SK-N-SH (cell line): Measurements from ENCODE around the gene FOXP2. TPM values are rescaled to one million over a fixed set of nuclear protein-coding genes. Genes with fewer than 3 reads are reported as not detected.

ENCODE experiments used
- CTCF ChIA-PET: fragments of 300-600, 350-600 bp; formaldehyde crosslinking; extraction: SDS; loops from one replicate; lab custom pipeline; 2021; lab: Yijun Ruan, JAX
- POLR2A ChIA-PET: fragments of 350-600 bp; sonication (Branson Sonifier 250); formaldehyde crosslinking; extraction: SDS; loops from one replicate; lab custom pipeline; 2020; ENCODE audit warnings: antibody characterized with exemption, inconsistent platforms; lab: Yijun Ruan, JAX
- DNase-seq: peaks from one replicate; pipeline ENCODE4 v3.0.0; 2012
- H2AFZ ChIP-seq: fragments of 200-600 bp; sonication (generic); 2 replicates; pipeline ENCODE4 v1.8.1; 2016; ENCODE audit warnings: antibody characterized with exemption, mild to moderate bottlenecking, low read depth
- H3F3A ChIP-seq: fragments of 200-600 bp; sonication (generic); replicated peaks from 2 replicates; pipeline ENCODE3; 2016; ENCODE audit warnings: antibody characterized with exemption, mild to moderate bottlenecking; ENCODE audit not compliant: insufficient read depth
- H3K27ac ChIP-seq, 2 experiments: fragments of 200-500 bp in 1 of 2; fragments of 200-600 bp in 1 of 2; sonication (Bioruptor generic) in 1 of 2; sonication (generic), shearing (Covaris generic) in 1 of 2; 2 replicates each; pipeline versions ENCODE4 v1.5.1 to v1.6.1; 2014 to 2016; ENCODE audit warnings: low read depth in 2 of 2, inconsistent platforms in 1 of 2, low read length in 1 of 2, mild to moderate bottlenecking in 1 of 2, mixed read lengths in 1 of 2
- H3K27me3 ChIP-seq: fragments of 200-600 bp; sonication (generic), shearing (Covaris generic); 2 replicates; pipeline ENCODE4 v1.6.1; 2016; ENCODE audit warnings: mixed run types; ENCODE audit not compliant: insufficient read depth
- H3K36me3 ChIP-seq, 2 experiments: fragments of 200-500 bp in 1 of 2; fragments of 200-600 bp in 1 of 2; sonication (Bioruptor generic) in 1 of 2; sonication (generic) in 1 of 2; replicated peaks in 1 of 2; 2 replicates each; pipeline versions ENCODE3 to v1.5.1; 2014 to 2016; ENCODE audit warnings: low read length in 1 of 2, mild to moderate bottlenecking in 1 of 2; ENCODE audit not compliant: insufficient read depth in 2 of 2, control insufficient read depth in 1 of 2
- H3K4me1 ChIP-seq, 2 experiments: fragments of 200-500 bp in 1 of 2; fragments of 200-600 bp in 1 of 2; sonication (Bioruptor generic) in 1 of 2; sonication (generic), shearing (Covaris generic) in 1 of 2; 2 replicates each; pipeline versions ENCODE4 v1.5.1 to v1.6.1; 2014 to 2016; ENCODE audit warnings: low read depth in 1 of 2, low read length in 1 of 2, mixed run types in 1 of 2; ENCODE audit not compliant: insufficient read depth in 2 of 2, control insufficient read depth in 1 of 2
- H3K4me2 ChIP-seq: fragments of 200-600 bp; sonication (generic), shearing (Covaris generic); 2 replicates; pipeline ENCODE4 v1.6.1; 2017; ENCODE audit warnings: mixed run types
- H3K4me3 ChIP-seq, 2 experiments: fragments of 200-500 bp in 1 of 2; fragments of 200-600 bp in 1 of 2; sonication (Bioruptor generic) in 1 of 2; sonication (generic), shearing (Covaris generic) in 1 of 2; 2 replicates each; pipeline versions ENCODE4 v1.5.1 to v1.8.1; 2014 to 2016; ENCODE audit warnings: low read depth in 2 of 2, inconsistent platforms in 1 of 2, low read length in 1 of 2, mild to moderate bottlenecking in 1 of 2, mixed read lengths in 1 of 2, moderate library complexity in 1 of 2
- H3K79me2 ChIP-seq: fragments of 200-600 bp; sonication (generic); 2 replicates; pipeline ENCODE4 v1.8.1; 2017; ENCODE audit warnings: mild to moderate bottlenecking; ENCODE audit not compliant: insufficient read depth
- H3K9ac ChIP-seq: fragments of 200-600 bp; sonication (generic); 2 replicates; pipeline ENCODE4 v1.6.1; 2017; ENCODE audit warnings: mixed run types
- H3K9me2 ChIP-seq: fragments of 200-600 bp; sonication (generic); 2 replicates; pipeline ENCODE4 v1.6.1; 2017; ENCODE audit warnings: mixed run types
- H3K9me3 ChIP-seq: fragments of 200-600 bp; sonication (generic); 2 replicates; pipeline ENCODE4 v1.6.1; 2017; ENCODE audit warnings: mixed run types, mild to moderate bottlenecking, moderate library complexity
- H4K20me1 ChIP-seq: fragments of 200-600 bp; sonication (generic); 2 replicates; pipeline ENCODE4 v1.6.1; 2017; ENCODE audit warnings: mild to moderate bottlenecking, mixed run types; ENCODE audit not compliant: insufficient read depth
- CHD2 ChIP-seq: fragments of 150-350 bp; IDR thresholded peaks from 2 replicates; pipeline ENCODE4 v1.6.1; 2018; ENCODE audit warnings: low read length; ENCODE audit not compliant: partially characterized antibody
- EP300 ChIP-seq, 2 experiments: IDR thresholded peaks; 2 replicates each; pipeline versions ENCODE4 v1.4.0 to v1.6.1; 2012; ENCODE audit warnings: borderline replicate concordance in 1 of 2, low read depth in 1 of 2, low read length in 1 of 2
- FOXM1 ChIP-seq: IDR thresholded peaks from 2 replicates; pipeline ENCODE4 v1.4.0; 2012; ENCODE audit warnings: low read depth, mild to moderate bottlenecking
- GABPA ChIP-seq: IDR thresholded peaks from 2 replicates; pipeline ENCODE4 v1.4.0; 2012; ENCODE audit warnings: low read depth, mild to moderate bottlenecking
- GATA2 ChIP-seq: sonication (generic); formaldehyde crosslinking; IDR thresholded peaks from 2 replicates; pipeline ENCODE4 v1.5.0; 2020; ENCODE audit warnings: mild to moderate bottlenecking, missing genetic modification reagents
- JUND ChIP-seq: IDR thresholded peaks from 2 replicates; pipeline ENCODE4 v1.4.0; 2012
- MEF2A ChIP-seq: IDR thresholded peaks from 2 replicates; pipeline ENCODE4 v1.4.0; 2012; ENCODE audit warnings: low read depth, borderline replicate concordance
- MXI1 ChIP-seq: IDR thresholded peaks from 2 replicates; pipeline ENCODE4 v1.6.1; 2012; ENCODE audit warnings: mild to moderate bottlenecking, low read depth, low read length, improper control_type of control experiment
- NFIC ChIP-seq: IDR thresholded peaks from 2 replicates; pipeline ENCODE4 v1.4.0; 2012; ENCODE audit warnings: borderline replicate concordance
- NRF1 ChIP-seq: IDR thresholded peaks from 2 replicates; pipeline ENCODE4 v1.6.1; 2012; ENCODE audit warnings: low read depth, mild to moderate bottlenecking, low read length
- RCOR1 ChIP-seq: fragments of 150-350 bp; IDR thresholded peaks from 2 replicates; pipeline ENCODE4 v1.6.1; 2017; ENCODE audit warnings: antibody characterized with exemption, low read length
- RFX5 ChIP-seq: IDR thresholded peaks from 2 replicates; pipeline ENCODE4 v1.6.1; 2012; ENCODE audit warnings: mild to moderate bottlenecking, improper control_type of control experiment, low read length
- SIN3A ChIP-seq: IDR thresholded peaks from 2 replicates; pipeline ENCODE4 v1.6.1; 2012; ENCODE audit warnings: low read depth, mild to moderate bottlenecking, low read length, moderate library complexity, borderline replicate concordance
- SMC3 ChIP-seq: IDR thresholded peaks from 2 replicates; pipeline ENCODE4 v1.6.1; 2012; ENCODE audit warnings: low read depth, low read length, improper control_type of control experiment
- TAF1 ChIP-seq: IDR thresholded peaks from 2 replicates; pipeline ENCODE4 v1.6.1; 2012; ENCODE audit warnings: low read depth, mild to moderate bottlenecking, low read length, moderate library complexity, borderline replicate concordance
- TCF12 ChIP-seq: IDR thresholded peaks from 2 replicates; pipeline ENCODE4 v1.4.0; 2012
- TEAD4 ChIP-seq: IDR thresholded peaks from 2 replicates; pipeline ENCODE4 v1.4.0; 2012; ENCODE audit warnings: mild to moderate bottlenecking, borderline replicate concordance; ENCODE audit not compliant: insufficient read depth
- ZBTB33 ChIP-seq: IDR thresholded peaks from 2 replicates; pipeline ENCODE4 v1.4.0; 2012; ENCODE audit warnings: low read depth, borderline replicate concordance
- WGBS: methylation state at CpG from one replicate; pipeline ENCODE4 v1.1.6; 2017; ENCODE audit warnings: low lambda C conversion rate; 5-methylcytosine and 5-hydroxymethylcytosine counted together
- polyA plus RNA-seq, 3 experiments: library from polyadenylated mRNA; depleted of rRNA; stranded (reverse); fragments of >200 nt; gene quantifications; 2 replicates each; pipeline ENCODE4 v1.2.3, GENCODE V29; 2012
- TF ChIP-seq, protein P1 (sequence below): fragments of 150-350 bp; IDR thresholded peaks from 2 replicates; pipeline ENCODE4 v1.6.1; 2017; ENCODE audit warnings: antibody characterized with exemption, low read length, low read depth, borderline replicate concordance
- TF ChIP-seq, protein P2 (sequence below): IDR thresholded peaks from 2 replicates; pipeline ENCODE4; 2012
- TF ChIP-seq, protein P3 (sequence below): fragments of 150-350 bp; IDR thresholded peaks from 2 replicates; pipeline ENCODE4 v1.6.1; 2016; ENCODE audit warnings: mild to moderate bottlenecking, low read depth, low read length

FOXP2 gene
- polyA plus RNA-seq, 1 of the 3 experiments (the other 2 are of a cell fraction) = not detected

DNA sequence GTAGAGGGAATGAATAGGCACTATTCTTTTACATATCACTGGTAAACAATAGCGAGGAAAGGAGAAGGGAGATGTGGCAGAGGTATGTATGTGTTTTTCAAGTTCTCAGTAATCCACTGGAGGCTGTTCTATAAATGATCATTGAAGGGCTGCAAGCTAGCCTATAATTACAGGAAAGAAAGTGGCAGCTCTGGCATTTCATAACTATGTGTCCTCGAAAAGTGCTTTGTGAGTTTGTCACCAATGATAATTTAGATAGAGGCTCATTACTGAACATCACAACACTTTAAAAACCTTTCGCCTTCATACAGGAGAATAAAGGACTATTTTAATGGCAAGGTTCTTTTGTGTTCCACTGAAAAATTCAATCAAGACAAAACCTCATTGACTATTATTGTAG, 235.1 kb downstream of the FOXP2 start:
- Histone ChIP-seq H2AFZ (no peak overlapping the region), H3K27me3 (no peaks in the 10 kb centered on the region), H3F3A (no peaks in the 10 kb centered on the region), H3K9me3 (no peaks in the 10 kb centered on the region), H3K79me2 (no peaks in the 10 kb centered on the region), H3K36me3 (no peaks in the 10 kb centered on the region), H3K27ac (no peak overlapping the region), H3K9me2 (no peaks in the 10 kb centered on the region), H3K4me1 (no peaks in the 10 kb centered on the region; a peak in 1 of 4 replicates), H3K9ac (no peak overlapping the region), H3K4me2 (no peak overlapping the region), H3K4me3 (no peak overlapping the region), H4K20me1 (no peaks in the 10 kb centered on the region)
- no peak for TF ChIP-seq NFIC
- TF ChIP-seq MXI1 = no peak
- no peak for DNase-seq
- 9% methylated on average over 3 of the region's 3 CpGs for WGBS
- ChIA-PET CTCF (no interaction called here), POLR2A (no interaction called here)

DNA sequence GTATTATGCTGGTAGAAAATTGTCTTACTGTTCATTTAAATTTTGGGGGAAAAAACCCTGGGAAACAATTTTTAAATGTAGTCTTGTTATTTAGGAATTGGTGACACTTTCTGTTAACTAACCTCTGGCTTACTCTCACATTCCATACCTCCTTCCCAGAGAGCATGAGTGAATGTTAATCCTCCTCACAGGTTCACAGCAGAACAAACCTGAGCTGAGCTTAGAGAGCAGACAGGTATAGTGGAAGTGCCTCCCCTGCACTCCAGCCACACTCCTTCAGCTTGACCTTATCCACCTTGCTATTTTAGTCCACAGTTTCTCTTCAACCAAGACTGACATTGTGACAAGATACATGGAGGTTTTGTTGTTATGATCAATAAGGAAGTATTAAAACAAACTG, 235.9 kb downstream of the FOXP2 start:
- Histone ChIP-seq H3K36me3 (no peaks in the 10 kb centered on the region), H2AFZ (no peak overlapping the region), H3K9ac (no peak overlapping the region), H3F3A (no peaks in the 10 kb centered on the region), H3K27ac (no peak overlapping the region), H3K9me2 (no peaks in the 10 kb centered on the region), H3K79me2 (no peaks in the 10 kb centered on the region), H3K27me3 (no peaks in the 10 kb centered on the region), H4K20me1 (no peaks in the 10 kb centered on the region), H3K4me1 (no peaks in the 10 kb centered on the region; a peak in 1 of 4 replicates), H3K4me3 (no peak overlapping the region), H3K4me2 (no peak overlapping the region), H3K9me3 (no peaks in the 10 kb centered on the region)
- DNase-seq = no peak
- CTCF ChIA-PET = no interaction called here
- POLR2A ChIA-PET = no interaction called here
- TF ChIP-seq SIN3A = no peak
- TF ChIP-seq GABPA = no peak
- TF ChIP-seq, protein P1, sequence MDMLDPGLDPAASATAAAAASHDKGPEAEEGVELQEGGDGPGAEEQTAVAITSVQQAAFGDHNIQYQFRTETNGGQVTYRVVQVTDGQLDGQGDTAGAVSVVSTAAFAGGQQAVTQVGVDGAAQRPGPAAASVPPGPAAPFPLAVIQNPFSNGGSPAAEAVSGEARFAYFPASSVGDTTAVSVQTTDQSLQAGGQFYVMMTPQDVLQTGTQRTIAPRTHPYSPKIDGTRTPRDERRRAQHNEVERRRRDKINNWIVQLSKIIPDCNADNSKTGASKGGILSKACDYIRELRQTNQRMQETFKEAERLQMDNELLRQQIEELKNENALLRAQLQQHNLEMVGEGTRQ = no peak
- no peak for TF ChIP-seq RFX5
- TF ChIP-seq TCF12 = no peak
- TF ChIP-seq GATA2 = no peak
- no peak for TF ChIP-seq MEF2A
- TF ChIP-seq EP300 (IDR thresholded peaks at IDR 0.05; ENCODE audit: borderline replicate concordance in 1 of 2, low read depth in 1 of 2, low read length in 1 of 2) = no peak
- TF ChIP-seq TEAD4 = no peak
- TF ChIP-seq, protein P2, sequence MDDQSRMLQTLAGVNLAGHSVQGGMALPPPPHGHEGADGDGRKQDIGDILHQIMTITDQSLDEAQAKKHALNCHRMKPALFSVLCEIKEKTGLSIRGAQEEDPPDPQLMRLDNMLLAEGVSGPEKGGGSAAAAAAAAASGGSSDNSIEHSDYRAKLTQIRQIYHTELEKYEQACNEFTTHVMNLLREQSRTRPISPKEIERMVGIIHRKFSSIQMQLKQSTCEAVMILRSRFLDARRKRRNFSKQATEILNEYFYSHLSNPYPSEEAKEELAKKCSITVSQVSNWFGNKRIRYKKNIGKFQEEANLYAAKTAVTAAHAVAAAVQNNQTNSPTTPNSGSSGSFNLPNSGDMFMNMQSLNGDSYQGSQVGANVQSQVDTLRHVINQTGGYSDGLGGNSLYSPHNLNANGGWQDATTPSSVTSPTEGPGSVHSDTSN = no peak
- no peak for TF ChIP-seq CHD2
- TF ChIP-seq, protein P3, sequence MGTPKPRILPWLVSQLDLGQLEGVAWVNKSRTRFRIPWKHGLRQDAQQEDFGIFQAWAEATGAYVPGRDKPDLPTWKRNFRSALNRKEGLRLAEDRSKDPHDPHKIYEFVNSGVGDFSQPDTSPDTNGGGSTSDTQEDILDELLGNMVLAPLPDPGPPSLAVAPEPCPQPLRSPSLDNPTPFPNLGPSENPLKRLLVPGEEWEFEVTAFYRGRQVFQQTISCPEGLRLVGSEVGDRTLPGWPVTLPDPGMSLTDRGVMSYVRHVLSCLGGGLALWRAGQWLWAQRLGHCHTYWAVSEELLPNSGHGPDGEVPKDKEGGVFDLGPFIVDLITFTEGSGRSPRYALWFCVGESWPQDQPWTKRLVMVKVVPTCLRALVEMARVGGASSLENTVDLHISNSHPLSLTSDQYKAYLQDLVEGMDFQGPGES = no peak
- no peak for TF ChIP-seq ZBTB33
- no peak for TF ChIP-seq NRF1
- no peak for TF ChIP-seq SMC3
- no peak for TF ChIP-seq RCOR1
- no peak for TF ChIP-seq TAF1
- no peak for TF ChIP-seq FOXM1
- TF ChIP-seq JUND = no peak
- TF ChIP-seq NFIC = no peak
